ENCODE results near the gene HRH1. TPM values are rescaled to one million over a fixed set of nuclear protein-coding genes. Genes with fewer than 3 reads are reported as not detected.
A peak's percentile ranks its signal among the peaks of the same experiment; 100 is the strongest.

Gene HRH1
- total RNA-seq, 1 donor from 2014 or later, result 28.6 TPM

DNA sequence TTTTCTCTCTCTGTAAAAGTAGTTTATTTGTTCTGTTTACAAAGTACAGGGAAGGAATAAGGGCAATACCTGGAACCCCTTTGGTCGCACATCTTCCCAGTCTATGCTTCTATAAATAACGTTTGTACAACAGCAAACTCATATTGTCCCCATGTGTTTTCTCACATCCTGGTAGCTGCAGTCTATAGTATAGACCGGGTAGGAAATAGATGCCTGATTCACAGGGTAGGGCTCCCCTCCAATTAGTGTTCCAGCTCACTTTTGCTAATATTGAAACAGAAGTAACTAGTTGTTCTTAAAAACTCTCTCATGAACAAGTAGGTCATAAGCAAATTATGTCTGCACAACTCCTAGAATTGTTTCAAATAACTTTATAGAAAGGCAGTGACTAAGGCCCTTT, 135.6 kb downstream of the HRH1 start:
- peaks cover 3% of the 10 kb centered on the region for H3K36me3 Mint-ChIP-seq (ENCODE audit: unreplicated experiment)
- peaks cover 53% of the 10 kb centered on the region for H3K4me1 Mint-ChIP-seq (ENCODE audit: unreplicated experiment)
- no peak for DNase-seq (ENCODE audit: extremely low spot score, unreplicated experiment)
- H3K9me3 Mint-ChIP-seq (ENCODE audit: unreplicated experiment), result no peaks in the 10 kb centered on the region
- no peak overlapping the region for H3K4me3 Mint-ChIP-seq (ENCODE audit: unreplicated experiment)
- H3K27ac Mint-ChIP-seq (ENCODE audit: unreplicated experiment), result peak overlapping the region; percentile 96
- no peak for TF ChIP-seq CTCF (IDR thresholded peaks at IDR 0.05)
- no peaks in the 10 kb centered on the region for H3K27me3 Mint-ChIP-seq (ENCODE audit: unreplicated experiment)

- TF ChIP-seq CTCF (IDR thresholded peaks at IDR 0.05), result no peak
- H3K36me3 Mint-ChIP-seq (ENCODE audit: unreplicated experiment), result peaks cover 3% of the 10 kb centered on the region
- H3K27ac Mint-ChIP-seq (ENCODE audit: unreplicated experiment), result peak overlapping the region; percentile 96
- no peak overlapping the region for H3K4me3 Mint-ChIP-seq (ENCODE audit: unreplicated experiment)
- H3K4me1 Mint-ChIP-seq (ENCODE audit: unreplicated experiment), result peaks cover 53% of the 10 kb centered on the region
- H3K9me3 Mint-ChIP-seq (ENCODE audit: unreplicated experiment), result no peaks in the 10 kb centered on the region
- H3K27me3 Mint-ChIP-seq (ENCODE audit: unreplicated experiment), result no peaks in the 10 kb centered on the region
- DNase-seq (ENCODE audit: extremely low spot score, unreplicated experiment), result no peak
These were observed 136.7 kb downstream of the HRH1 start for GRCh38 chr3:11290743-11291680.

- DNase-seq (ENCODE audit: extremely low spot score, unreplicated experiment), result no peak
- H3K36me3 Mint-ChIP-seq (ENCODE audit: unreplicated experiment), result peaks cover 3% of the 10 kb centered on the region
- TF ChIP-seq CTCF (IDR thresholded peaks at IDR 0.05), result no peak
- no peak overlapping the region for H3K4me3 Mint-ChIP-seq (ENCODE audit: unreplicated experiment)
- H3K4me1 Mint-ChIP-seq (ENCODE audit: unreplicated experiment), result peaks cover 51% of the 10 kb centered on the region
- no peaks in the 10 kb centered on the region for H3K27me3 Mint-ChIP-seq (ENCODE audit: unreplicated experiment)
- H3K9me3 Mint-ChIP-seq (ENCODE audit: unreplicated experiment), result no peaks in the 10 kb centered on the region
- peak overlapping the region; percentile 96 for H3K27ac Mint-ChIP-seq (ENCODE audit: unreplicated experiment)
These were observed 137.5 kb downstream of the HRH1 start for GRCh38 chr3:11291808-11292207.

DNA sequence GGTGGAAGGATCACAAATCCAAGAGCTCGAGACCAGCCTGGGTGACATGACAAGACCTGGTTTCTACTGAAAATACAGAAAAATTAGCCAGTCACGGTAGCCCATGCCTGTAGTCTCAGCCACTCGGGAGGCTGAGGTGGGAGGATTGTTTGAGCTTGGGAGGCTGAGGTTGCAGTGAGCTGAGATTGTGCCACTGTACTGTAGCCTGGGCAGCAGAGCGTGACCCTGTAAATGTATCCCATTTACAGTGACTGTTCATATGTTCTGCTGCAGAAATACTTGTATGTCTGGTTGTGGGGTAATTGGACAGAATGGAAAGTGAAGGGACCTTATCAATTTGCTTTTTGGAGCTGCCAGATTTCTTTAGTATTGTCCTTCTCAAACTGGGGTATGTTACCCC, 142.8 kb downstream of the HRH1 start:
- no peak for DNase-seq (ENCODE audit: extremely low spot score, unreplicated experiment)
- H3K4me1 Mint-ChIP-seq (ENCODE audit: unreplicated experiment), result no peaks in the 10 kb centered on the region
- H3K4me3 Mint-ChIP-seq (ENCODE audit: unreplicated experiment), result no peak overlapping the region
- no peaks in the 10 kb centered on the region for H3K27me3 Mint-ChIP-seq (ENCODE audit: unreplicated experiment)
- no peaks in the 10 kb centered on the region for H3K9me3 Mint-ChIP-seq (ENCODE audit: unreplicated experiment)
- peaks cover 32% of the 10 kb centered on the region for H3K36me3 Mint-ChIP-seq (ENCODE audit: unreplicated experiment)
- TF ChIP-seq CTCF (IDR thresholded peaks at IDR 0.05), result no peak
- no peak overlapping the region for H3K27ac Mint-ChIP-seq (ENCODE audit: unreplicated experiment)

- Mint-ChIP-seq H3K27me3 (ENCODE audit: unreplicated experiment) (no peaks in the 10 kb centered on the region), H3K36me3 (ENCODE audit: unreplicated experiment) (peaks cover 46% of the 10 kb centered on the region), H3K4me3 (ENCODE audit: unreplicated experiment) (no peak overlapping the region), H3K27ac (ENCODE audit: unreplicated experiment) (no peak overlapping the region), H3K4me1 (ENCODE audit: unreplicated experiment) (peaks cover 6% of the 10 kb centered on the region), H3K9me3 (ENCODE audit: unreplicated experiment) (no peaks in the 10 kb centered on the region)
- no peak for DNase-seq (ENCODE audit: extremely low spot score, unreplicated experiment)
- no peak for TF ChIP-seq CTCF (IDR thresholded peaks at IDR 0.05)
These were observed 146.7 kb downstream of the HRH1 start for GRCh38 chr3:11300970-11301369.

Data from osteocyte (in vitro differentiated cells).